OCI-LY3 (cell line): ENCODE data around the gene S1PR2.

Experiments used
- CTCF ChIP-seq: fragments of 200-600, 300-600 bp; sonication (generic); IDR thresholded peaks from 2 replicates; pipeline ENCODE4 v1.5.1; 2014; ENCODE audit warnings: antibody characterized with exemption, low read length, low read depth
- EZH2phosphoT487 ChIP-seq: fragments of 200-600 bp; shearing (Covaris generic); IDR thresholded peaks from 2 replicates; pipeline ENCODE4 v1.6.1; 2018; ENCODE audit warnings: antibody characterized with exemption, mixed run types, low read depth

GRCh38 chr19:10266706-10267105 is 35.6 kb upstream of the S1PR2 start:
- TF ChIP-seq CTCF (no peak), EZH2phosphoT487 (no peak)
